K562 (cell line): ENCODE data around the gene FCRLA. TPM values are rescaled to one million over a fixed set of nuclear protein-coding genes. Genes with fewer than 3 reads are reported as not detected.

Experiments used
- ARID3B ChIP-seq: fragments of 250-450 bp; sonication (Bioruptor Pico); IDR thresholded peaks from 2 replicates; pipeline ENCODE4 v1.4.0; 2020; ENCODE audit warnings: borderline replicate concordance
- CBX3 ChIP-seq, 2 experiments: IDR thresholded peaks; 1 replicate in 1 of 2; 2 replicates in 1 of 2; pipeline ENCODE4 v1.6.1; 2012; ENCODE audit warnings: inconsistent platforms in 2 of 2, low read length in 2 of 2, borderline replicate concordance in 1 of 2, control low read depth in 1 of 2
- NFRKB ChIP-seq: fragments of 450-650 bp; IDR thresholded peaks from 2 replicates; pipeline ENCODE4 v1.6.1; 2016; ENCODE audit warnings: low read depth
- RUNX1 ChIP-seq: sonication (generic); IDR thresholded peaks from 2 replicates; pipeline ENCODE4 v1.6.1; 2016; ENCODE audit warnings: antibody characterized with exemption, low read depth
- SAFB ChIP-seq: fragments of 200-400 bp; formaldehyde crosslinking; IDR thresholded peaks from 2 replicates; pipeline ENCODE4 v1.6.1; 2017; ENCODE audit warnings: low read depth, low read length, borderline replicate concordance
- STAT6 ChIP-seq: sonication (generic); formaldehyde crosslinking; IDR thresholded peaks from 2 replicates; pipeline ENCODE4 v1.8.1; 2023; ENCODE audit warnings: mild to moderate bottlenecking, missing genetic modification reagents
- TSHZ1 ChIP-seq: fragments of 250-450 bp; sonication (Bioruptor Pico); IDR thresholded peaks from 2 replicates; pipeline ENCODE4 v1.4.0; 2020; ENCODE audit warnings: mild to moderate bottlenecking, moderate library complexity
- polyA plus RNA-seq, 8 experiments: library from polyadenylated mRNA; depleted of rRNA in 4 of 8; stranded (reverse) in 5 of 8; unstranded in 3 of 8; fragments of >200 nt; fragmentation: Nextera tagmentation in 2 of 8; fragmentation: Illumina TruSeq in 1 of 8; extraction: Ambion mirVana in 2 of 8; extraction: Trizol in 1 of 8; gene quantifications; 2 replicates each; pipeline versions ENCODE4 v1.2.1 to v1.2.3, GENCODE V29; 2011 to 2014; ENCODE audit warnings: inconsistent platforms in 1 of 8, missing spikeins in 1 of 8
- total RNA-seq, 7 experiments: library from RNA; depleted of rRNA in 6 of 7; stranded (reverse); fragments of >200 nt in 6 of 7; fragmentation: Illumina TruSeq in 2 of 7; extraction: Trizol in 2 of 7; gene quantifications; 2 replicates each; pipeline versions ENCODE4 v1.2.1 to v1.2.3, GENCODE V29; 2011 to 2021; ENCODE audit warnings: low replicate concordance in 1 of 7

FCRLA gene
- total and polyA plus RNA-seq, 9 of the 15 experiments (the other 6 are each of a cell fraction or from before 2014, with no cell fraction given) = 0.09 to 0.84 (median 0.44) TPM

- TF ChIP-seq TSHZ1 (CRISPR knock-in tag) = no peak
- 0 out of 2 replicates have a peak, but pooled peaks have one; percentile 58 for TF ChIP-seq RUNX1
- no peak for TF ChIP-seq STAT6
- peak in 1 of 2 experiments; percentile 38; a peak in 1 of 3 replicates for TF ChIP-seq CBX3 (IDR thresholded peaks at IDR 0.05; ENCODE audit: borderline replicate concordance in 1 of 2, low read length in 2 of 2)
- peak; percentile 73 for TF ChIP-seq NFRKB
- peak; percentile 79; the same call in 1 of the 2 replicates for TF ChIP-seq ARID3B (CRISPR knock-in tag)
- peak; percentile 80 for TF ChIP-seq SAFB
Observed at GRCh38 chr1:161726473-161727255, 19.6 kb downstream of the FCRLA start (continued).
